Endothelial cell (in vitro differentiated cells): ENCODE data around the gene THSD7A. TPM values are rescaled to one million over a fixed set of nuclear protein-coding genes. Genes with fewer than 3 reads are reported as not detected.

Source experiments
- DNase-seq: peaks from one replicate; pipeline ENCODE4 v3.0.0; 2021; ENCODE audit warnings: low spot score
- H3K27ac Mint-ChIP-seq: one replicate; pipeline ENCODE4 v1.8.0; 2021; ENCODE audit warnings: mixed read lengths, inconsistent platforms; ENCODE audit not compliant: unreplicated experiment
- H3K27me3 Mint-ChIP-seq: one replicate; pipeline ENCODE4 v1.8.0; 2021; ENCODE audit warnings: mild to moderate bottlenecking, moderate library complexity, mixed read lengths, inconsistent platforms; ENCODE audit not compliant: unreplicated experiment
- H3K36me3 Mint-ChIP-seq: one replicate; pipeline ENCODE4 v1.8.0; 2021; ENCODE audit warnings: mild to moderate bottlenecking, low read depth, mixed read lengths, inconsistent platforms; ENCODE audit not compliant: unreplicated experiment
- H3K4me1 Mint-ChIP-seq: one replicate; pipeline ENCODE4 v1.8.0; 2021; ENCODE audit warnings: mild to moderate bottlenecking, mixed read lengths, inconsistent platforms; ENCODE audit not compliant: unreplicated experiment
- H3K4me3 Mint-ChIP-seq: one replicate; pipeline ENCODE4 v1.8.0; 2021; ENCODE audit warnings: mild to moderate bottlenecking, mixed read lengths, inconsistent platforms; ENCODE audit not compliant: unreplicated experiment
- H3K9me3 Mint-ChIP-seq: one replicate; pipeline ENCODE4 v1.8.0; 2021; ENCODE audit warnings: mixed read lengths, inconsistent platforms; ENCODE audit not compliant: unreplicated experiment
- total RNA-seq: library from RNA; stranded (reverse); fragmentation: NEBNext Ultra II Directional; extraction: Animal tissue kit (Norgen Biotek cat#: 25700); gene quantifications from one replicate; pipeline ENCODE4 v1.2.1, GENCODE V29; 2021; ENCODE audit not compliant: unreplicated experiment
- TF ChIP-seq, protein P1 (sequence below): fragments of 200-600 bp; sonication (generic); IDR thresholded peaks from one replicate; pipeline ENCODE4 v1.5.0; 2021; ENCODE audit warnings: antibody characterized with exemption; ENCODE audit not compliant: unreplicated experiment

Gene THSD7A
- total RNA-seq, 1 donor from 2014 or later = 28.7 TPM

DNA sequence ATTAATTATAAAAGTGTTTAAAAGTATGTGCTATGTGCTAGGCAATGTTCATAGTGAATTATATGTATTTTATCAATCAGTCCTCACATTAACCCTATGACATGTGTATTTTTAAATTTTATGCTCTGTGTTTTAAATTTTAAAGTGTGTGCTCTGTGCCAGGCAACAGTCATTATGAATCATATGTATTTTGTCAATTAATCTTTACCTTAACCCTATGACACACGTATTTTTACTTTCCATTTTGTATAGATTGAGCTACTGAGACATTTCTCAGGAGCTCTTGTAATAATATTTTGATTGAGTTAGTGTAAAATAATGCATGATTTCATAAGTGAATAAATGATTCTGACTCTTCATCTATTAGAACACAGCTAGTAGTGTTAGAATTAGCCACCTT lies 117.8 kb downstream of the THSD7A start:
- H3K4me1 Mint-ChIP-seq = peaks cover 22% of the 10 kb centered on the region
- no peak overlapping the region for H3K4me3 Mint-ChIP-seq

DNA sequence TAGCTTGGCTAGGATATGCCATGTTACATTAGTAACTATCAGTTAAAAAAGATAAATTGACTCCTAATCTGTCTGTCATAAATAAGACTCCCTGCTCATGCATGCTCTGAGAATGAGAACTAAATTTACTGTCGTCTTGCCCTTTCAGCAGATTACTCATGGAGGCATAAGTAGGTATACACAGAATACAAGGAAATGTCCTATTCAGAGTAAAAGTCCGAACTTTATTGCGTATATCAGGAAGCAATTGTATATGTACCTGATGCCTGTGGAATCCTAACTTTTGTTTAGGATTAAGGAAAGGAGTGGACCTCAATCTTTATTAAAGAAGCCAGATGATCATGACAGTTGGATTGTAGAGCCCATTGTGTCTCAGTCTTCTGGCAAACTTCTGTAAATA lies 118.6 kb downstream of the THSD7A start:
- no peaks in the 10 kb centered on the region for H3K27me3 Mint-ChIP-seq
- H3K36me3 Mint-ChIP-seq = no peaks in the 10 kb centered on the region
- no peak overlapping the region for H3K27ac Mint-ChIP-seq
- H3K4me3 Mint-ChIP-seq = no peak overlapping the region
- DNase-seq = no peak
- H3K4me1 Mint-ChIP-seq = peaks cover 22% of the 10 kb centered on the region
- H3K9me3 Mint-ChIP-seq = no peaks in the 10 kb centered on the region
- TF ChIP-seq, protein P1, sequence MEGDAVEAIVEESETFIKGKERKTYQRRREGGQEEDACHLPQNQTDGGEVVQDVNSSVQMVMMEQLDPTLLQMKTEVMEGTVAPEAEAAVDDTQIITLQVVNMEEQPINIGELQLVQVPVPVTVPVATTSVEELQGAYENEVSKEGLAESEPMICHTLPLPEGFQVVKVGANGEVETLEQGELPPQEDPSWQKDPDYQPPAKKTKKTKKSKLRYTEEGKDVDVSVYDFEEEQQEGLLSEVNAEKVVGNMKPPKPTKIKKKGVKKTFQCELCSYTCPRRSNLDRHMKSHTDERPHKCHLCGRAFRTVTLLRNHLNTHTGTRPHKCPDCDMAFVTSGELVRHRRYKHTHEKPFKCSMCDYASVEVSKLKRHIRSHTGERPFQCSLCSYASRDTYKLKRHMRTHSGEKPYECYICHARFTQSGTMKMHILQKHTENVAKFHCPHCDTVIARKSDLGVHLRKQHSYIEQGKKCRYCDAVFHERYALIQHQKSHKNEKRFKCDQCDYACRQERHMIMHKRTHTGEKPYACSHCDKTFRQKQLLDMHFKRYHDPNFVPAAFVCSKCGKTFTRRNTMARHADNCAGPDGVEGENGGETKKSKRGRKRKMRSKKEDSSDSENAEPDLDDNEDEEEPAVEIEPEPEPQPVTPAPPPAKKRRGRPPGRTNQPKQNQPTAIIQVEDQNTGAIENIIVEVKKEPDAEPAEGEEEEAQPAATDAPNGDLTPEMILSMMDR = no peak

More for the DNA sequence above, 117.8 kb downstream of the THSD7A start:
- Mint-ChIP-seq H3K27ac (no peak overlapping the region), H3K27me3 (no peaks in the 10 kb centered on the region), H3K9me3 (no peaks in the 10 kb centered on the region), H3K36me3 (no peaks in the 10 kb centered on the region)
- DNase-seq = no peak
- TF ChIP-seq, protein P1 = no peak

DNA sequence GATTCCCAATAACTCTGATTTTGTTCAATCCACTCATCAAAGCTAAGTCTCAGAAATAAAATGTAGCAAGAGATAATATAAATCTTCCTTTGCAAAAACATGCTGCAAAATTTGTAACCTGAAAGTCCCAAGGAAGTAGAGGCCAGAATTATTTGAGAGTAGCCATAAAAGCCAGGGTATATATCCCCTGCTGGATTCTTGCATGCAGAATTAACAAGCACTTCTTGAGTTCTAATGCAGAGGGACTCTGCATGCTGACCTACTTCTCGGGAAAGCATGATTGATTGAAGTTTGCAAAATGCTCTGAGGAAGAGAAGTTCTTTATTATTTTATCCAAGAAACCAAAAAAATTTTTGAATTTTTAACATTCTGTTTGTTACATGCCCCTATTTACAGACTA lies 121.6 kb downstream of the THSD7A start:
- no peak overlapping the region for H3K27ac Mint-ChIP-seq
- DNase-seq = no peak
- no peaks in the 10 kb centered on the region for H3K9me3 Mint-ChIP-seq
- no peaks in the 10 kb centered on the region for H3K27me3 Mint-ChIP-seq
- H3K36me3 Mint-ChIP-seq = no peaks in the 10 kb centered on the region
- H3K4me3 Mint-ChIP-seq = no peak overlapping the region
- H3K4me1 Mint-ChIP-seq = peaks cover 5% of the 10 kb centered on the region
- TF ChIP-seq, protein P1 = no peak

DNA sequence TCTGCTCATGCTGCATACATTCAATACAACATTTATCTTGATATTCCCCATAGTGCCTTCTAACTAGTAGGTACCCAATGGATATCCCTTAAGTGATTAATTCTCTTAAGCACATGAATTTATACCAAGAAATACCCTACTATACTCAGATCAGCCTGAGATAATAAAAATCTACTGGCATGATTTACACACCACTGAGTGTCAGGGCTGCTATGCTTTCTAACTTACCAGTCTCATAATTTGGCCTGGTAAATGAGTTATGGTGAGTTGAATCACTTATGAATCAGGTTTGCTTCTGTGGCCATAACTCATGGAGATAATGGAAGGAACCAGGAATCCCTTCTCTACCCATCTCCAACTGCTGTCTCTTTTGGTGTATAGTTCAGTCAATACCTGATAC lies 122.8 kb downstream of the THSD7A start:
- Mint-ChIP-seq H3K9me3 (no peaks in the 10 kb centered on the region), H3K27me3 (no peaks in the 10 kb centered on the region), H3K4me3 (no peak overlapping the region), H3K4me1 (no peaks in the 10 kb centered on the region), H3K36me3 (no peaks in the 10 kb centered on the region), H3K27ac (no peak overlapping the region)
- DNase-seq = no peak
- TF ChIP-seq, protein P1 = no peak

DNA sequence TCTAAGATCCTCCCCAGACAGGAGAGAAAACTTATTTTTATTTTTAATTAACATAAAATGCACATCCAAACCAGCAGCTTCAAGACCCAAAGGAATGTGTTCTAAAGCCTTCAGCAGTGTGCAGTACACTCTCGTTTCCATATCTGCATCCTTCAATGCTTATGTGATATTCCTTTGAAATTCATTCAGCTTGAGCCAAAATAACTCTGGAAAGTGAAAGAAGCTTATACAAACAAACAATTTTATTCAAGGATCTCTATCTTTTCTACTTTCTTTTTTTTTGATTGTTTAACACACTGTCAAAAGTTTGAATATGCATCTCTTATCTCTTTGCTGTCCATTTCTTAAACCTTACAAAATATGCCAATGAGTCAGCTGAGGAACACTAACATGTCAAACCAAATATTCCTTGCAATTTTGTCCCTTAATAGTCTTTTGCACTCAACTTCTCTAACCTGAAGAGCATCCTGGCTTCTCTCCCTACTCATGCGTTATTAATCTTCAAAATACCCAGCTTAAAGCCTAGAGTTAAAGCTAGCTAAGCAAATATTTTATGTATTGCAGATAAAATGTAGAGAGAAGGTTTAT lies 124.3 kb downstream of the THSD7A start:
- Mint-ChIP-seq H3K4me3 (no peak overlapping the region), H3K27ac (no peak overlapping the region), H3K36me3 (no peaks in the 10 kb centered on the region), H3K27me3 (no peaks in the 10 kb centered on the region), H3K9me3 (no peaks in the 10 kb centered on the region), H3K4me1 (no peaks in the 10 kb centered on the region)
- no peak for DNase-seq
- TF ChIP-seq, protein P1 = no peak
